Cerebellar cortex (tissue), 1 donor: ENCODE measurements around the gene ZCWPW2.

ENCODE experiments used
- DNase-seq: peaks from one replicate; pipeline ENCODE4 v3.0.0-alpha.2; 2015; ENCODE audit warnings: low spot score

ZCWPW2 gene

GRCh38 chr3:28575100-28575745 lies 226.7 kb downstream of the ZCWPW2 start:
- DNase-seq, result no peak
